GM19099 (cell line): ENCODE data around the gene DDX19B.

Experiments
- POLR2A ChIP-seq: IDR thresholded peaks from 3 replicates; pipeline ENCODE4 v1.6.1; 2011; ENCODE audit warnings: low read depth; ENCODE audit not compliant: insufficient read length; ENCODE audit errors: extremely low read depth

Gene DDX19B

GRCh38 chr16:70298988-70299938 lies at the start of gene DDX19B:
DDX19B (plus strand) TSS chr16:70299186; CDS start chr16:70299298, 112 bp downstream.
- TF ChIP-seq POLR2A: peak; percentile 89

DNA sequence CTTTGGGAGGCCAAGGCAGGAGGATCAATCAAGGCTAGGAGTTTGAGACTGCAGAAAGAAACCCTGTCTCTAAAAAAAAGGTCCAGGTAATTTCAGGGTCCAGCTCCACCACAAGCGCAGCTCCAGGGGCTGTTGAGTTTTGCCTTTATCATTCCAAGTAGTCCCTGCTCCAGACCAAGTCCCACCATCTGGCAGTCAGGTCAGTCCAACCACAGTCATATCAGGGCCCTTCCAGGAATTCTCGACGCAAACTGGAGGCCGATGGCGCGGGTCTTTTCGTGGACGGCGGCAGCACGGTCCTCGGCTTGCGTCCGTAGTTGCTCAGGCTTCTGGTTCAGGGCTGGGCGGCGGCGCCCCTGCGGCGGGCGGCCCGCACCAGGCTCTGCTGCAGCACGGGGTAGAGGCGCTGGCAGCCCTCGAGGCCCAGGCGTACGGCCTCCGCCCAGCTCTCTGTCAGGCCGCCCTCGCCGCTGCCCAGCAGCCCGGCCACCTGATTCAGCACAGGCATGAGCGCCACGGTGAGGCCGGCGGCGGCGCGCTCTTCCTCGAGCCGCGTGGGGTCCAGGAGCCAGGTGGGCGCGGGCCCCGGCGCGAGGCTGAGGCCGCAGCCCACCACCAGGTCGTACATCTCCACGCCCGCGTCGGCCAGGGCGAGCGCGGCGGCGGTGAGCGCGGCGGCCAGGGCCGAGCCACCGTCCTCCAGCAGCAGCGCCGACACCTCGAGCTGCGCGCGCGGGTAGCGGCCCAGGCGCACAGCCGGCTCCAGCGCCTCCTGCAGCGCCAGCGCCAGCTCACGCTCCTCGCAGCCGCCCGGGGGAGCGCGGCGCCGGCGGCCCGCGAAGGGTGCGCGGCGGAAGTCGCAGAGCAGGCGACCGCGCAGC lies 48.0 kb upstream of the DDX19B start:
- no peak for TF ChIP-seq POLR2A

DNA sequence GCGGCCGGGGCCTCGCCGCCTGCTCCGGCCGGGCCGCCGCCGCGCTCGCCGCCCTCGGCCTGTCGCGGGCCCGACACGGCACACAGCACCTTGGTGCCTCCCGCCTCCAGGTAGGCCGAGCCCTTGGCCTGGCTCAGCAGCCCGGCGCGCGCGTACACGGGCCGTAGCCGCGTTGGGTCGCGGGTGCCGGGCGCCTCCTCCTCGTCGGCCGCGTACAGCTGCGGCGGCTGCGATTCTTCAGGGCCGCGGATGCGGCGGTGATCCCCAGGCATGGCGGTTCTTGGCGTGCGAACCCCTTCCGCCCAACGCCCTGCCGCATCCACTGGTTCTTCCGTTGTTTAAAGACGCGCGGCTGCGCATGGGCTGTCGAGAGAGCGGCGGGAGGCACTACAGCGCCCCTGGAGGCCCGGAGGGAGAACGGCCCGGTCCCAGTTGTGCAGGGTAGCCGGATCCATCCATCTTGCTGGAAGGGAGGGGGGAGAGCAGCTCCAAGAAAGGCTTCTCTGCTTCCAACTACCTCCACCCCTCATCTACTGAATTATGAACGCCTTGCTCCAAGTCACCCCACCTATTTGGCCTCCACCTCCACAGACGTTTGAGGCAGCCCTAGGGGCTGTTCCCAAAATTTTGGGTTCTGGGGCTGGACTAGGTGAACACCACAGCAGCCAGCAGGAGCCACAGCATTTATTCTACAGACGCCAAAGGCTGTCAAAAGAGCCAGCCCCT lies 47.2 kb upstream of the DDX19B start, which contains the start of gene EXOSC6:
Gene EXOSC6, minus strand, starts transcription at position 312 of the 726 bp plus-strand sequence. Its CDS starts 40 bp downstream, at position 272.
- peak; percentile 87 for TF ChIP-seq POLR2A

- TF ChIP-seq POLR2A: no peak
Measured at GRCh38 chr16:70252355-70252988, 46.5 kb upstream of the DDX19B start.

DNA sequence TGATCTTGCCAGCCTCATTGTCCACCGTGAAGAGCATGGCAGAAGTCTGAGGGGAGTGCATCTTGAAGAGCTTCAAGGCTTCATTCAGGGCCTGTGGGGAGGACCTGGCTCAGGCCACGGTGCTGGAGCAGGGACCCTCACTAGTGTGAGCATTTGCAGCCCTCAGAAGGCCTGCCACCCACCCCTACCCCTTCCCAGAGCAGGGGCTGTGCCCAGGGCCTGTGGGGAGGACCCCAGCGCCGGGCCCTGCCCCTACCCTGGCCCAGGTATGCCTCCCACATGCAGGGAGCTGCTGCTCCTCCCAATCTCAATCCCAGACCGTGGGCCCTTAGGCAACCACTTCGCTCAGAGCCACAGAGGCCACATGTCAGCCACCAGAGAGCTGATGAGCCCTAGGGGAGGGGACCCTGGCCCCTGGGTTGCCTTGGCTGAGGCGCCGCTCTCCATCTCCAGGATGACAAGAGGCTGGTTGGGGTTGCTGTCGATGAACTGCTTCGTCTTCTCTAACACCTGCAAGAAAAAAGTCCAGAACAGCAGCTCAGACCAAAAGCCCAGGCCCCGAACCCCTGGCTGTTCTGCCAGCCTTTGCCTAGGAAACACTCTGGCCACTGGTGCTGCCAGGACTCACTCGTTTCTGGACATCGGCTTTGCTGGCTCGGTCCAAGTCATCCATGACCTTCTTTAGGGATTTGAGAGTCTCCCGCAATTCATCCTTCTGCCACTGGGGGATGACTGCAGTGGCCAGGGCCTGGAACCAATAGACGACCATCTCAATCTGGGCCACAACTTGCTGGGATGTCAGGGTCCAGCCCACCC lies 45.5 kb upstream of the DDX19B start:
- TF ChIP-seq POLR2A: no peak

- TF ChIP-seq POLR2A: no peak
Measured at GRCh38 chr16:70254180-70254964, 44.6 kb upstream of the DDX19B start.

DNA sequence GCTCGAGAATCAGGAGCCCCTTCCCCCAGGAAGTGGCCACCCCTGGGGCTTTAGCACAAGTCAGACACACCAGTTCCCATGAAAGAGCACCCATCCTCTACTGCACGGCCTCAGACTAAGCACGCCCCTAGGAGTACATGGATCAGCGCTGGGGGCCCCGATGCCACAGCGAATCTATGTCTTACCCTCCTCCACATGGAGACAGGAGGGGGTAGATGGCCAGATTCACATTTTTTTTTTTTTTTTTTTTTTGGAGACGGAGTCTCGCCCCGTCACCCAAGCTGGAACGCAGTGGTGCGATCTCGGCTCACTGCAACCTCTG lies 44.1 kb upstream of the DDX19B start:
- no peak for TF ChIP-seq POLR2A

DNA sequence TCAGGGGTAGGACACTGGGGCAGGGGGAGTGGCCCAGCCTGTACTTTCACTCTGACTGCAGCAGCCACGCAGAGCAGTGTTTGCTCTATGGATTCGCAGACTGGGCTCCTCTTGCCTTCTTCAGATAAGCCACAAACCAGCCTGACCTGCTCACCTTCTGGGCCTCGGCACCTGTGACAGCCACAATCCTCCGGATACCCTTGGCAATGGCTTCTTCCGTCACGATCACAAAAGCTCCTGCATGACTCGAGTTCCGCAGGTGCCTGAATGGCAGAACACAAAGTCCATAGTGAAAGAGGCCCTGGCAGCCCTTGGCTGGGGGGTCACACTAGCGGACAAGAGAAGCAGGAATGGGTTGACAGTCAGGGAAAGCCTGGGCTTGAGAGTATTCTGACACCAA lies 43.4 kb upstream of the DDX19B start:
- no peak for TF ChIP-seq POLR2A

DNA sequence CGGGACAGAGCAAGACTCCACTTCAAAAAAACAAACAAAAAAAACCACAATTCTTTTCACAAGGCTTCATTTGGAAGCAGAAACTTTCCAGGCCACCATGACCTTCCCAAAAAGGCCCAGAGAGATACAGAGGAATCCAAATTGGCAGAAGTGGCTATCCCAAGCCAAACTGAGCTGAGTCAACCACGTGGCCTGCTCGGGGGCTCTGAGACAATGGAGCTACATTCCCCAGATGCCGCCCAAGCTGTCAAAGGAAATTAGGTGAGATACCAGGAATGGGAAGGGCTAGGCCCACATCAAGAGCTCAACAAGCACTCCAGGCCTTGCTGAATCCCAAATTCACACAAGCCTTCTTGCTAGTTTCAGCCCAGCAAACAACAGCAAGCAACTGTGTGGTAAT lies 41.6 kb upstream of the DDX19B start:
- no peak for TF ChIP-seq POLR2A

DNA sequence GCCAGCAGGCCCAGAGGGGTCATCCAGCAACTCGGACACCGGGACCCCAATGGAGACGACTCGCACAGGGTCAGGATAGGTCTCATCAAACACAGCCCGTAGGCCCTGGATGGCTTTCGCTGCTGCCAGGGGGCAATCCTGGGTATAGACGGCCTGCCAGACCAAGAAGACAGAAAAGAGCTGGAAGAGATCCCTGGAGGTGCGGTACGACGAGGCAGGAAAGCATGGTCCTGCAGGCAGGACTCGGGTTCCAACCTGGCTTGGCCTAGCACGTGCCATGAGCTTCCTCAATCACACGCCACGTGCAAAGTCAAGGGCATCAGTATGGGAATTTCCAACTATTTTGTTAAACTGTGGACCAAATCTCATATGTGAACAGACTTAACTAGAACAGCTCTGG lies 40.9 kb upstream of the DDX19B start:
- no peak for TF ChIP-seq POLR2A

GRCh38 chr16:70258946-70259345 lies 40.0 kb upstream of the DDX19B start:
- no peak for TF ChIP-seq POLR2A

- TF ChIP-seq POLR2A: no peak
Measured at GRCh38 chr16:70267516-70267915, 31.5 kb upstream of the DDX19B start.

DNA sequence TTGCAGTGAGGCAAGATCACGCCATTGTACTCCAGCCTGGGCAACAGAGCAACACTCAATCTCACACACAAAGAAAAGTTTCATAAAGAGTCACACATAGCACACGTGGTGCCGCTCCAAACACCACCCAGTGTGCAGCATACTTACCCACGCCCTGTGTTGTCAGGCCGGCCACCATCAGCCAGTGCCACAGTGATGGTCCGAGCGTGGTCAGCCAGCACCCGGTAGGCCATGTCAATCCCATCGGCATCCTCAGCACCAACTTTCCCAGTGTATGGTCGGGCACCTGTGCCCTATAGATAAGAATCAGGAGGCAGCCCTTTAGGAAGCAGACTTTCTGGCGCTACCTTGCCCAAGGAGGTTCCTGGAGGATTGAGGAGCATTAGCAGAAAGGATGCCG lies 29.5 kb upstream of the DDX19B start:
- TF ChIP-seq POLR2A: no peak
